Stomach (tissue), 9 donors: ENCODE results near the gene ACTL7A. TPM values are rescaled to one million over a fixed set of nuclear protein-coding genes. Genes with fewer than 3 reads are reported as not detected.

Experiments
- DNase-seq, 2 donors: peaks; one replicate each; pipeline versions ENCODE4 v3.0.0 to v3.0.0-alpha.2; 2013 to 2019
- H3K27ac ChIP-seq, 5 donors: fragments of 200-600 bp in 4 of 5; sonication (generic) in 4 of 5; one replicate each; pipeline ENCODE4 v1.5.1; 2013 to 2019; ENCODE audit warnings: mild to moderate bottlenecking in 1 of 5, moderate library complexity in 1 of 5
- H3K27me3 ChIP-seq, 3 donors: fragments of 200-600 bp; sonication (generic); one replicate each; pipeline ENCODE4 v1.5.1; 2017 to 2019; ENCODE audit warnings: mixed run types in 1 of 3
- H3K36me3 ChIP-seq, 4 donors: fragments of 200-600 bp; sonication (generic); 1 replicate in 3 of 4; 2 replicates in 1 of 4; pipeline ENCODE4 v1.5.1; 2016 to 2019
- H3K4me1 ChIP-seq, 4 donors: fragments of 200-600 bp; sonication (generic); one replicate each; pipeline ENCODE4 v1.5.1; 2016 to 2019
- H3K4me3 ChIP-seq, 4 donors: fragments of 200-600 bp; sonication (generic) in 3 of 4; one replicate each; pipeline ENCODE4 v1.5.1; 2016 to 2019; ENCODE audit warnings: mild to moderate bottlenecking in 1 of 4
- H3K9me3 ChIP-seq, 4 donors: fragments of 200-600 bp; sonication (generic); one replicate each; pipeline ENCODE4 v1.5.1; 2016 to 2019
- CTCF ChIP-seq, 7 experiments: fragments of 450-650 bp in 4 of 7; fragments of 200-600 bp in 3 of 7; sonication (generic) in 3 of 7; IDR thresholded peaks; one replicate each; pipeline ENCODE4 v1.5.1; 2016 to 2019; ENCODE audit warnings: antibody characterized with exemption in 7 of 7, control low read depth in 2 of 7, mild to moderate bottlenecking in 1 of 7
- EP300 ChIP-seq: sonication (generic); formaldehyde crosslinking; IDR thresholded peaks from one replicate; pipeline ENCODE4 v1.6.1; 2017; ENCODE audit warnings: antibody characterized with exemption
- POLR2A ChIP-seq, 4 donors: fragments of 450-650 bp; IDR thresholded peaks; one replicate each; pipeline ENCODE4 v1.6.1; 2016; ENCODE audit warnings: antibody characterized with exemption in 4 of 4, control low read depth in 2 of 4, mild to moderate bottlenecking in 1 of 4, moderate library complexity in 1 of 4
- POLR2AphosphoS5 ChIP-seq, 3 donors: sonication (generic); formaldehyde crosslinking; IDR thresholded peaks; one replicate each; pipeline ENCODE4 v1.6.1; 2016; ENCODE audit warnings: antibody characterized with exemption in 3 of 3
- WGBS, 5 donors: extraction: QIAGEN DNeasy Blood & Tissue Kit in 3 of 5; methylation state at CpG; one replicate each; pipeline versions ENCODE4 v1.1.5 to v1.1.7; 2013 to 2018; 5-methylcytosine and 5-hydroxymethylcytosine counted together
- intact Hi-C: fragments of 100-400 bp; cut with DNase I; formaldehyde crosslinking; loops from one replicate; pipeline ENCODE4 v1.15.1; 2023; ENCODE audit warnings: low total_unique reads
- polyA plus RNA-seq, 3 donors: library from polyadenylated mRNA; stranded (reverse); fragments of 200-250 nt; gene quantifications; one replicate each; pipeline ENCODE4 v1.2.3, GENCODE V29; 2013
- total RNA-seq, 5 donors: library from RNA; depleted of rRNA; stranded (reverse); fragments of >200 nt; gene quantifications; one replicate each; pipeline versions ENCODE4 v1.1.0 to v1.2.3, GENCODE V29; 2014 to 2016
- donor health status: healthy with polysubstance abuse.
- donor health status: Bipolar disorder and iron deficiency.
- donor health status: healthy.

The ACTL7A gene
- total and polyA plus RNA-seq, 8 donors = not detected

- TF ChIP-seq EP300 (no peak), CTCF (IDR thresholded peaks at IDR 0.05) (no peak), POLR2AphosphoS5 (IDR thresholded peaks at IDR 0.05) (no peak), POLR2A (IDR thresholded peaks at IDR 0.05) (no peak)
- H3K36me3 ChIP-seq = no peaks in the 10 kb centered on the region
- no peaks in the 10 kb centered on the region for H3K4me1 ChIP-seq
- H3K27ac ChIP-seq = no peak overlapping the region
- intact Hi-C loops = no loop called here
- H3K9me3 ChIP-seq = no peaks in the 10 kb centered on the region
- 82 to 98% (median 94%) methylated on average over 3 of the region's 3 CpGs for WGBS, 5 donors
- DNase-seq = no peak
- H3K27me3 ChIP-seq = no peaks in the 10 kb centered on the region
- H3K4me3 ChIP-seq = no peak overlapping the region
Measured at GRCh38 chr9:108832179-108832500, 29.9 kb upstream of the ACTL7A start.

GRCh38 chr9:108834959-108835665, 27.0 kb upstream of the ACTL7A start:
- H3K4me1 ChIP-seq = no peaks in the 10 kb centered on the region
- H3K4me3 ChIP-seq = no peak overlapping the region
- no peaks in the 10 kb centered on the region for H3K9me3 ChIP-seq
- DNase-seq = no peak
- H3K27me3 ChIP-seq = no peaks in the 10 kb centered on the region
- 50 to 76% (median 73%) methylated on average over 4 of the region's 4 CpGs for WGBS, 5 donors
- intact Hi-C loops = no loop called here
- H3K36me3 ChIP-seq = no peaks in the 10 kb centered on the region
- H3K27ac ChIP-seq = no peak overlapping the region
- TF ChIP-seq POLR2AphosphoS5 (IDR thresholded peaks at IDR 0.05) = no peak

GRCh38 chr9:108835831-108836230, 26.2 kb upstream of the ACTL7A start:
- H3K9me3 ChIP-seq = no peaks in the 10 kb centered on the region
- H3K36me3 ChIP-seq = no peaks in the 10 kb centered on the region
- H3K4me3 ChIP-seq = no peak overlapping the region
- intact Hi-C loops = no loop called here
- WGBS, 5 donors = 65 to 86% (median 85%) methylated on average over 5 to 7 of the region's 7 CpGs
- H3K27me3 ChIP-seq = no peaks in the 10 kb centered on the region
- TF ChIP-seq POLR2A (IDR thresholded peaks at IDR 0.05) (no peak), EP300 (no peak), POLR2AphosphoS5 (IDR thresholded peaks at IDR 0.05) (no peak), CTCF (IDR thresholded peaks at IDR 0.05) (no peak)
- no peak overlapping the region for H3K27ac ChIP-seq
- DNase-seq = no peak
- H3K4me1 ChIP-seq = no peaks in the 10 kb centered on the region

GRCh38 chr9:108836319-108836718, 25.7 kb upstream of the ACTL7A start:
- DNase-seq = no peak
- 83 to 92% (median 89%) methylated on average over 6 to 9 of the region's 9 CpGs for WGBS, 5 donors
- H3K27me3 ChIP-seq = no peaks in the 10 kb centered on the region
- H3K27ac ChIP-seq = no peak overlapping the region
- H3K9me3 ChIP-seq = no peaks in the 10 kb centered on the region
- no peaks in the 10 kb centered on the region for H3K36me3 ChIP-seq
- intact Hi-C loops = no loop called here
- H3K4me3 ChIP-seq = no peak overlapping the region
- H3K4me1 ChIP-seq = no peaks in the 10 kb centered on the region
- TF ChIP-seq POLR2A (IDR thresholded peaks at IDR 0.05) (no peak), CTCF (IDR thresholded peaks at IDR 0.05) (no peak), POLR2AphosphoS5 (IDR thresholded peaks at IDR 0.05) (no peak), EP300 (no peak)

- 58 to 79% (median 67%) methylated on average over 5 of the region's 5 CpGs for WGBS, 5 donors
Measured at GRCh38 chr9:108836781-108837180, 25.3 kb upstream of the ACTL7A start.

More at GRCh38 chr9:108836781-108837180, 25.3 kb upstream of the ACTL7A start:
- H3K27ac ChIP-seq = no peak overlapping the region
- no peak overlapping the region for H3K4me3 ChIP-seq
- H3K4me1 ChIP-seq = no peaks in the 10 kb centered on the region
- no peaks in the 10 kb centered on the region for H3K36me3 ChIP-seq
- H3K9me3 ChIP-seq = no peaks in the 10 kb centered on the region
- no peak for DNase-seq
- no peak for TF ChIP-seq POLR2AphosphoS5 (IDR thresholded peaks at IDR 0.05)
- TF ChIP-seq CTCF (IDR thresholded peaks at IDR 0.05) = no peak
- TF ChIP-seq POLR2A (IDR thresholded peaks at IDR 0.05) = no peak
- TF ChIP-seq EP300 = no peak
- H3K27me3 ChIP-seq = no peaks in the 10 kb centered on the region
- intact Hi-C loops = no loop called here
